DMS114 treated with DMSO at 0.1 percent for 48 hours (cell line): ENCODE measurements around the gene TMEM259.

ENCODE experiments used
- DNase-seq: peaks from one replicate; lab custom pipeline; 2025; ENCODE audit not compliant: unreplicated experiment; lab: John Stamatoyannopoulos, UW

The TMEM259 gene

GRCh38 chr19:1055886-1056620 lies 35.1 kb upstream of the TMEM259 start:
- DNase-seq = no peak

DNA sequence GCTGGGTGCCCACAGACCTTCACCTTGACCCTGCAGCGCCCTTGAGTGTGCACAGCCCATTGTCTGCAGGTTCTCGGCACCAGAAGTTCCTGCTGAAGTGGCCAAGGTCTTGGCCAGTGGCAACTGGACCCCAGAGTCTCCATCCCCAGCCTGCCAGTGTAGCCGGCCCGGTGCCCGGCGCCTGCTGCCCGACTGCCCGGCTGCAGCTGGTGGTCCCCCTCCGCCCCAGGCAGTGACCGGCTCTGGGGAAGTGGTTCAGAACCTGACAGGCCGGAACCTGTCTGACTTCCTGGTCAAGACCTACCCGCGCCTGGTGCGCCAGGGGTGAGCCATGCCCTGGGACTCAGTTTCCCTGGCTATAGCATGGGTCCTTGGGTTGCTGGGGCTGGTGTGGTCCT lies 34.1 kb upstream of the TMEM259 start:
- DNase-seq = no peak

- no peak for DNase-seq
These were observed 33.4 kb upstream of the TMEM259 start for GRCh38 chr19:1054102-1055027.

GRCh38 chr19:1053176-1054101 lies 32.5 kb upstream of the TMEM259 start:
- no peak for DNase-seq

DNA sequence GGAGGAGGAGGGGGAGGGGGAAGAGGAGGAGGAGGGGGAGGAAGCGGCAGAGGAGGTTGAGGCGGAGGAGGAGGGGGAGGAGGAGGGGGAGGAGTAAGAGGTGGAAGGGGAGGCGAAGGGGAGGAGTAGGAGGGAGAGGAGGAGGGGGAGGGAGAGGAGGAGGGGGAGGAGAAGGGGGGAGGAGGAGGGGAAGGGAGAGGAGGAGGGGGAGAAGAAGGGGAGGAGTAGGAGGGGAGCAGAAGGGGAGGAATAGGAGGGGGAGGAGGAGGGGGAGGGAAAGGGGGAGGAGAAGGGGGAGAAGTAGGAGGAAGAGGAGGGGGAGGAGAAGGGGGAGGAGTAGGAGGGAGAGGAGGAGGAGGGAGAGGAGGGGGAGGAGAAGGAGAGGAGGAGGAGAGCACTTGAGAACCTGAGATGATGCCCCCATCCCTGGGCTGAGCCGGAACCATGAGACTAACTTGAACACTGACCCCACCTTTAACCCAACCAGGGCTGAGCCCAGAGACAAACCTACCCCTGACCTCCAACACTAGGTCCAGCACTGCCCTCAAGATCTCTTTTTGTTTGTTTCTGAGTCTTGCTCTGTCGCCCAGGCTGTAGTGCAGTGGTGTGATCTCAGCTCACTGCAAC lies 31.5 kb upstream of the TMEM259 start:
- DNase-seq = no peak

DNA sequence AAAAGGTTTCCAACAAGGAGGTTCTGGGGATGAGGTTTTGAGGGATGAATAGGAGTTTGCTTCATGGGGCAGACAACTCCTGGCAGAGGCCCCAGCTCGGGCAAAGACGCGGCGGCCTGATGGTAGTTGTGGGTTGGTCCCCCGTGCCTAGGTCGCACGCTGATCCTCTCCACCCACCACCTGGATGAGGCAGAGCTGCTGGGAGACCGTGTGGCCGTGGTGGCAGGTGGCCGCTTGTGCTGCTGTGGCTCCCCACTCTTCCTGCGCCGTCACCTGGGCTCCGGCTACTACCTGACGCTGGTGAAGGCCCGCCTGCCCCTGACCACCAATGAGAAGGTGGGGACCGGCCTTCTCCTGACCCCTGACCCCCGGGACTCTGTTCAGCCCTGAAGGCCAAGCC lies 30.9 kb upstream of the TMEM259 start:
- DNase-seq = no peak

DNA sequence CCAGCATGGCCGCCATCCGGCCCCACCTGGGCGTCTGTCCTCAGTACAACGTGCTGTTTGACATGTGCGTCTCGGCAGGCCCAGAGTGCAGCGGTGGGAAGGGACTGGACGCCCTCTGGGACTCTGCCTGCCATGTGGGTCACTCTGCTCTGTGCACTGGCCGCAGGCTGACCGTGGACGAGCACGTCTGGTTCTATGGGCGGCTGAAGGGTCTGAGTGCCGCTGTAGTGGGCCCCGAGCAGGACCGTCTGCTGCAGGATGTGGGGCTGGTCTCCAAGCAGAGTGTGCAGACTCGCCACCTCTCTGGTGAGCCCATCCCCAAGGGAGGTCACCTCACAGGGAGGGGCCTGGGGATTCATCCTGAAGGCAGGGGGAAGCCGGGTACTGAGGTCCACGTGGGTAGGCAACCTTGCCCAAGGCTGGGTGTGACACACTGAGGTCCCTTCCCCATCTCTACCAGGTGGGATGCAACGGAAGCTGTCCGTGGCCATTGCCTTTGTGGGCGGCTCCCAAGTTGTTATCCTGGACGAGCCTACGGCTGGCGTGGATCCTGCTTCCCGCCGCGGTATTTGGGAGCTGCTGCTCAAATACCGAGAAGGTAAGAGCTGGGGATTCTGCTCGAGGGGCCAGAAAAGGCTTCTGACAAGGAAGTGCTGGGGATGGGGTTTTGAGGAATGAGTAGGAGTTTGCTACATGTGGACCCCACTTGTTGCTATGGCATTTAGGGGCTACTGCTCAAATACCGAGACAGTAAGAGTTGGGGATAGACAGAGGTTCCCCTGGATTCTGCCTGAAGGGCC lies 30.3 kb upstream of the TMEM259 start:
- no peak for DNase-seq

DNA sequence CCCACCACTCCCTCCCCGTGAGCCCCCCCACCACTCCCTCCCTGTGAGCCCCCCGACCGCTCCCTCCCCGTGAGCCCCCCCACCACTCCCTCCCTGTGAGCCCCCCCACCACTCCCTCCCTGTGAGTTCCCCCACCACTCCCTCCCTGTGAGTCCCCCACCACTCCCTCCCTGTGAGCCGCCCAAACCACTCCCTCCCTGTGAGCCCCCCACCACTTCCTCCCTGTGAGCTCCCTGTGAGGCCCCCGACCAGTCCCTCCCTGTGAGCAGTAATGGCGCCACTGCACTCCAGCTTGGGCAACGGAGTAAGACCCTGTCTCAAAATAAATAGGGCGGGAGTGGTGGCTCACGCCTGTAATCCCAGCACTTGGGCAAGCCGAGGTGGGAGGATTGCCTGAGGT lies 28.9 kb upstream of the TMEM259 start:
- no peak for DNase-seq

DNA sequence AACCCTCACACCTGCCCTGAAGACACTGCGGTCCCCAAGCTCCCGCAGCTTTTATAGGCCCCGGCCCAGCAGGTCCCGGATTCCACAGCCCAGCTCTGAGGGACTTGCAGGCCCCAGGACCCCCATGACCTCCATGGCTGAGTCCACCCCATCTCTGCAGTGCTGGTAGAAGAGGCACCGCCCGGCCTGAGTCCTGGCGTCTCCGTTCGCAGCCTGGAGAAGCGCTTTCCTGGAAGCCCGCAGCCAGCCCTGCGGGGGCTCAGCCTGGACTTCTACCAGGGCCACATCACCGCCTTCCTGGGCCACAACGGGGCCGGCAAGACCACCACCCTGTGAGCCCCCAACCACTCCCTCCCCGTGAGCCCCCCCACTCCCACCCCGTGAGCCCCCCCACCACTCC lies 28.2 kb upstream of the TMEM259 start:
- DNase-seq = no peak

DNA sequence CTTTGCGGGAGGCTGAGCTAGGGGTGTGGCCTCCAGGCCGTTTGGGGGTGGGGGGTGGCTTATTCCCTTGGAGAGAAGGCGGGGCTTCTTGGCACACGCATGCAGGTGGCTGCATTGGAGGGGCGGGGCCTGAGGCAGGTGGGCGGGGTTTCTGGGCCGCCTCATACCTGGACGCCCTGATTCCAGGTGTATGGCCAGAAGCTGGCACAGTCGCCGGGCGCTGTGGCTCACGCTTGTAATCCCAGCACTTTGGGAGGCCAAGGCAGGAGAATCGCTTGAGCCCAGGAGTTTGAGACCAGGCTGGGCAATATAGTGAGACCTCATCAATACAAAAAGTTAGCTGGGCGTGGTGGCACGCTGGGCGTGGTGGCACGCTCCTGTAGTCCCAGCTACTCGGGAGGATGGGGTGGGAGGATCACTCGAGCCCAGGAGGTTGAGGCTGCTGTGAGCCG lies 26.8 kb upstream of the TMEM259 start:
- no peak for DNase-seq

DNA sequence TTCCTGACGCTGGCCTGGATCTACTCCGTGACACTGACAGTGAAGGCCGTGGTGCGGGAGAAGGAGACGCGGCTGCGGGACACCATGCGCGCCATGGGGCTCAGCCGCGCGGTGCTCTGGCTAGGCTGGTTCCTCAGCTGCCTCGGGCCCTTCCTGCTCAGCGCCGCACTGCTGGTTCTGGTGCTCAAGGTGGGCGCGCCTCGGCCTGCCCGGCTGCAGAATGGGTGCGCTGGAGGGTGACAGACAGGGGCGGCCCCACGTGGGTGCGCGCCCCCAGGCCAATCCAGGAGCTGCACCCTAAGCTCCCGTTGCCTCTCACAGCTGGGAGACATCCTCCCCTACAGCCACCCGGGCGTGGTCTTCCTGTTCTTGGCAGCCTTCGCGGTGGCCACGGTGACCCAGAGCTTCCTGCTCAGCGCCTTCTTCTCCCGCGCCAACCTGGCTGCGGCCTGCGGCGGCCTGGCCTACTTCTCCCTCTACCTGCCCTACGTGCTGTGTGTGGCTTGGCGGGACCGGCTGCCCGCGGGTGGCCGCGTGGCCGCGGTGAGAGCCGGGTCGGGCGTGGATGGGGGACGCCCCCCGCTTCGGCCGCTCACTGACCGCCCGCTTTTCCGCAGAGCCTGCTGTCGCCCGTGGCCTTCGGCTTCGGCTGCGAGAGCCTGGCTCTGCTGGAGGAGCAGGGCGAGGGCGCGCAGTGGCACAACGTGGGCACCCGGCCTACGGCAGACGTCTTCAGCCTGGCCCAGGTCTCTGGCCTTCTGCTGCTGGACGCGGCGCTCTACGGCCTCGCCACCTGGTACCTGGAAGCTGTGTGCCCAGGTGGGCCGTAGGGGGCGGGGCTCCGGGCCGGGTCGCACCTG lies 26.1 kb upstream of the TMEM259 start:
- no peak for DNase-seq

DNA sequence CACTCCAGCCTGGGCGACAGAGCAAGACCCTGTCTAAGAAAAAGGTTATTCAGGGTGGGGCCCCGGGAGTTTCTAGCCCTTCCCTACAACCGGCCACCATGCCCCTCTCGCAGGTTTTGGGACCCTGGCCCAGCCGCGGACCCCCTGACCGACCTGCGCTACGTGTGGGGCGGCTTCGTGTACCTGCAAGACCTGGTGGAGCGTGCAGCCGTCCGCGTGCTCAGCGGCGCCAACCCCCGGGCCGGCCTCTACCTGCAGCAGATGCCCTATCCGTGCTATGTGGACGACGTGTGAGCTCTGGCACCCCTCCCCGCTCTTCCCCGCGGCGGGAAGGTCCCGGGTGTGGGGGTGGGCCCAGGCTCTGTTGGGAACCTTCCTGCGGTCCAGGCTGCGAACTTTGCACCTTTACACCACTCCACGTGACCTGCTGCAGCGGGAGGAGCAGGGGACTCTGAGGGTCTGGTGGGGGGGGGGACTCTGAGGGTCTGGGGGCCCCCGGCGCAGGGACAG lies 25.2 kb upstream of the TMEM259 start:
- DNase-seq = no peak

- DNase-seq = no peak
These were observed 24.3 kb upstream of the TMEM259 start for GRCh38 chr19:1045247-1045603.

GRCh38 chr19:1042689-1043511 lies 22.0 kb upstream of the TMEM259 start:
- no peak for DNase-seq

DNA sequence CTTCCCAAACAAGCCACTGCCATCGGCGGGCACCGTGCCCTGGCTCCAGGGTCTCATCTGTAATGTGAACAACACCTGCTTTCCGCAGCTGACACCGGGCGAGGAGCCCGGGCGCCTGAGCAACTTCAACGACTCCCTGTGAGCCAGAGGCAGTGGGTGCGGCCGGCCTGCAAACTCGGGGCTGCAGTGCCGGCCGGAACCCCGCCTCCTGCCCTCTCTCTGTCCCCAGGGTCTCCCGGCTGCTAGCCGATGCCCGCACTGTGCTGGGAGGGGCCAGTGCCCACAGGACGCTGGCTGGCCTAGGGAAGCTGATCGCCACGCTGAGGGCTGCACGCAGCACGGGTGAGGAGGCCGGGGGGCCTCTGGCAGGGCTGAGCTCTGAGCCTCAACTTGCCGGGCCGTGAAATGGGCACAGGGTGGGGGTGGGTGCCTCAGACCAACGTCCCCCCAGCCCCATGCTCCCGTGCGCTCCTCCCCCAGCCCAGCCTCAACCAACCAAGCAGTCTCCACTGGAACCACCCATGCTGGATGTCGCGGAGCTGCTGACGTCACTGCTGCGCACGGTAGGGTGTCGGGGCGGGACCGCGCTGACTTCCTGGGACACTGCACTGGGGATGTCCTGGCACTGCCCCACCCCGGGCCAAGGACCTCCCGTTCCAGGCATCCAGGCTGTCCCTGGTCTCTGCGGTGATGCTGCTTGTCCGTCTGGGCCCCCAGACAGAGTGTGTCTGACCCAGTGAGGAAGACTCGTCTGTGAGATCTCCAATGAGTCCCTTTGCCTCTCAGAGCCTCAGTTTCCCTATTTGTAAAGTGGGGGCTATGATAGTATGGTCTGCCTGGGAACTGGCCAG lies 21.1 kb upstream of the TMEM259 start:
- DNase-seq = no peak

DNA sequence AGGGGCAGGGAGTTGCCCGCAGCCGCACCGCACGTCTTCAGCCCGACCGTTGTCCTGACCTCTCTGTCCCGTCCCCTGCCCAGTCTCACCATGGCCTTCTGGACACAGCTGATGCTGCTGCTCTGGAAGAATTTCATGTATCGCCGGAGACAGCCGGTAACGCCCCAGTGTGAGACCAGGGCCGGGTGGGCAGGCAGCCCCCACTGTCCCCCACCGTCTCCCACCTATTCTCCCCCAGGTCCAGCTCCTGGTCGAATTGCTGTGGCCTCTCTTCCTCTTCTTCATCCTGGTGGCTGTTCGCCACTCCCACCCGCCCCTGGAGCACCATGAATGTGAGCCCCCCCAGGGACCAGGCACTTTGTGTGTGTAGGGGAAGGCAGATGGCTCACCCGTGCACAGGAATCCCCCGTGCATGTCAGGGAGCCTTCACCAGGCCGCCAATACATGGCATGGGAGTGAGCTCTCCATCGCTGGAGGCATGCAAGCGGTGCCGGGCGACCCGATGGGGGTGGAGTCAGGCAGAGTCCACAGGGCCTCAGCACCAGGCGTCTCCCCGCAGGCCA lies 20.4 kb upstream of the TMEM259 start:
- DNase-seq = no peak
